NCI-H526 treated with DMSO at 0.1 percent for 48 hours (cell line): ENCODE data around the gene STAP2.

Experiments used
- DNase-seq: peaks from one replicate; lab custom pipeline; 2025; lab: John Stamatoyannopoulos, UW

Gene STAP2

DNA sequence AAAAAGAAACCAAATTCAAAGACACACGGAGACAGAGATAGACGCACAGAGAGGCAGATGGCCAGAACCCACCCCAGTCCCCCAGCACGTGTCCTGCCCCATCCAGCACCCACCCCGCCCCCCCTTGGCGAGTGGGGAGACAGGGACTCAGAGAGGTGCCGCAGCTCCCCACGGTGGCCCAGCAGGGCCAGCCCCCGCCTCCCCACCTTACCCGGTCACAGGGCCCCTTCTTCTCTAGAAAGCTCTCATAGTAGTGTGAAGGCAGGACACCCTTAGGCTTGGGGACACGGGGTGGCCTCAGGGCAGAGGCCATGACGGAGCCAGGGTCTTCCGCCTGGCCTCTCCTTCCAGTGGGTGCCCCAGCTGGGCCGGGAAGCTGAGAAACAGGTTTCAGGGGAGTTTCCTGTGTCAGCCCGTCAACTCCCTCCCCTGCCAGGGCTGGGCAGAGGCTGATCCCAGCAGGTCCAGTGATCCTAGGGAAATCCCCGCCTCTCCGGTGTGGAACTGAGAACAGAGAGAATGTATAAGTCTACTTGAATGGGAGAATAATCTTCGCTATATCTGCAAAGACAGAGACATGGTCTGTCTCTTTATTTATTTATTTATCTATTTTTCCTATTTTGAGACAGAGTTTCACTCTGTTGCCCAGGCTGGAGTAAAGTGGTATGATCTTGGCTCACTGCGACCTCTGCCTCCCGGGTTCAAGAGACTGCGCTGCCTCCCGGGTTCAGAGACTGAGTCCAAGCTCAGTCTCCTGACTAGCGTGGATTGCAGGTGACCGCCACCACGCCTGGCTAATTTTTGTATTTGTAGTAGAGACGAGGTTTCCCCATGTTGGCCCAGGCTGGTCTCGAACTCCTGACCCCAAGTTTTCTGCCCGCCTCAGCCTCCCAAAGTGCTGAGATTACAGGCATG, at the start of gene STAP2:
TSS of gene STAP2 (minus strand) at position 387 of the 915 bp plus-strand sequence. CDS start at position 313, 74 bp downstream.
- no peak for DNase-seq

GRCh38 chr19:4386041-4386782, 47.6 kb upstream of the STAP2 start:
- DNase-seq = no peak

DNA sequence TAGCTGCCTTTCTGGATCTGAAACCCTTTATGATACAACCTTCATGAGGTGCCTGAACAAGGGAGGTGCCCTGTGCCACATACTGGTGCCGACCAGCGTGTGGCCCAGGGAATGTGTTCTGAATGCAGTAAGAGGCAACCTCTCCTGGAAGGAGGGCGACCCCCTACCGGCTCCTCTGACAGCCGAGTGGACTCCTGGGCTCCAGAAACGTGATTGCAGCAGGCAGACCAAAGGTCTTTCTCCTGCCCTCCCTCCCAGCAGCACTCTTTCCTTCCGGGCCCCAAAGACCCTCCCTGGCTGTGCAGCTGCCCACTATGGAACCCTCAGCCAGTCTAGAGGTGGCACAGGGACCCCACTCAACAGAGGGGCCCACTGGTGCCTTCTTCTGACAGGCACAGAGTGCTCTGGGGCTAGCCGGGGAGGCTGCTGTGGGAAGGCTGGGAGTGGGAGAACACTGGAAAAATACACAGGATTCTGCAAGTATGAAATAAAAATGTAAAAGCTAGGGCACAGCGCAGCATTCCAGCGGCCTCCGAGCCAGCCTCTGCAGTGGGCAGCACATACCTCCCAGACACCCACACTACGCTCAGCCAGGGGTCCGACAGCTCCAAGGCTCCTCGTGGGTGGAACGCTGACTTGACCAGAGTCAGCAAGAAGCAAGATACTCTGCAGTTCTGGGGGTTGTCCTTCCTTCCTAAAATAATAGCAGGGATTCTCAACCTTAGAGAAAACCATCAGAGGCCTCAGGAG, 46.8 kb upstream of the STAP2 start:
- DNase-seq = no peak

DNA sequence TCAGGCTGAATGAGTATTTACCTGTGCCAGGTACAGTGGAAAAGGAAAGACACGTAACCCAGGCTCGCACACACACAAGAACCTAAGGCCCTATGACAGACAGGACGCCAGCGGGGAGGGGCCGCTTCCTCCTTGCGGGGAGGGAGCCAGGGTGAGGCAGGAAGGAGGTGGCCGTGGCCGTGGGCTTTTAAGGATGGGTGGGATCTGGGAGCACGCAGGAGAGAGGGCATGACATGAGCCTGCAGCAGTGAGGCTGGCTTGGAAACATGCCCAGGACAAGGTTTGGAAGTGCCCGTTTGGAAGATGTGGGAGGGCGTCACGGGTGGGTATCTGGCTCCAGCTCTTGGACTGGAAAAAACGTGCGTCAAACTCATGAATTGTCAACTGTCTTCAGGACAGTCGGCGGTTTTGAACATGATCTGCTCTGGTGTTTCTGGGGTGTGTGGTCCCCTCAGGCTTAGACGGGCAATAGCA, 41.7 kb upstream of the STAP2 start:
- no peak for DNase-seq

DNA sequence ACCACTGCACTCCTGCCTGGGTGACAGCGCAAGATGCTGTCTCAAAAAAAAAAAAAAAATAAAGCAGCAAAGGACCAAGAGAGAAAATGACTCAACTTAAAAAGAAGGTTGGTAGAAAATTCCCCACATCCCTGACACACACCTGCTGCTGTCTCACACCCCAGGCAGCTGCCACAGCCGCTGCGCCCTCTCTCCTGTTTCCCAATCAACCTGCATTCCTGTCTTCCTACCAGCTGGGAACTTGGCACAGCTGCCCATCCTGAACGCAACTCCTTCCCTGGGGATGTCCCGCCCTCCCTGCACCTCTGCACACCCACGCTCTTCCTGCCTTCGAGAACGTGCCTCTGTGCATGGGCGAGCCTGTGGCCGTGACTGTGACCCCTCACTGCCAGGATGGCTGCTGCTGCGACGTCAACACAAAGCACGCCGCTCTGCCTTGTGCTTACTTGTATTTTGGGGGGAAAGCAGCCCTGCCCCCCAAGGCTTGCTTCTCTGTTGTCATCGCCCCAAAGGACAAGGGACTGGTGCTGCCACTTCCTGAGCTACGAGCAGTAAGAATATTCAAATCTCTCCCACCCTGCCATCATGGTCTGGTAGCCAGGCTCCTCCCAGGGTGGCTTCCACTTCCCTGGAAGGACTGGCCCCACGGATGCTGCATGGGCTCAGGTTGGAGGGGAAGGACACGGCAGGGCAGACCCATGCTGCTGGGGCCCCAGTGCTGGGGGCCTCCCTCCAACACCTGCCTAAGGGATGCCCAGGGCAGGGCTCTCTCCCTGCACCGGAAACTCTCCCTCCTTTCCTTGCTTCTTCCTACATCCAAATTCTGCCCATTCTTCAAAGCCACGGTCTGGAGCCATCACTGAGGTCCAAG, 41.0 kb upstream of the STAP2 start:
- DNase-seq = no peak

- no peak for DNase-seq
Measured at GRCh38 chr19:4378886-4379285, 40.3 kb upstream of the STAP2 start.

DNA sequence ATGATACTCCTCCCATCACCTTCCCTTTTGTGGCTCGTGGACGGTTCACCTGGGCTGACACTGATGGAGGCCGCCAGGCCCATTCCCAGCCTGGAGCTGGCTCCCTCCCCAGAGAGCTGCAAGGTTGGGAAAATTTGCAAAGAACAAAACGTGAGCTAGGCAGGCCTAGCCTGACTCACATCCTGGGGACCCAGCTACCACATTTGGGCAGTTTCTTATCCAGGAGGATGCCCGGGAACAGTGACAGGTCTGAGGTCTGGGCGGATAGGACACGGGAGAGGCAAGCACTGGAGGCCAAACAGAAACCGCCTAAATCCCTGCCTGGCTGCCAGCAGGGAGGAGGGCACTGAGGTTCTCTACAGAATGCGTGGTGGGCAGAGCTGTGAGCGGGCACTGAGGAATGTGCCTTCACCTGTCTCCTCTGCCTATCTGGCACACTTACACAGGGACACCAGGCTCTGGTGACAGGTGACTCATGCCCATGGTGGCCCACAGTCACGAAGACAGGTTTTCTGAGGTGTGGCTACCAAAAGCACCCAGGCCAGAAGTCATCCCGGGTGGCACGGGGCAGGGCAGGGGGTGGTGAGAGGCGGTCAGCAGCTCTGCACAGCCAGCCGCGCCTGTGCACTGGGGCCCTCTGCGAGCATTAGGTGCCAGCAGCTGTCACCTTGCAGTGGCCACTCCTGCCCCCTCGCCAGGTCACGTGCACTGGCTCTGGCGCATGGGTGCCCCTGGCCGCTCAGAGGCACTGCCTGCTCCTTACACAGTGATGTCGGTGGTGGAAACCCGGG, 38.6 kb upstream of the STAP2 start:
- no peak for DNase-seq

GRCh38 chr19:4376671-4376990, 38.0 kb upstream of the STAP2 start:
- DNase-seq = no peak

- DNase-seq = no peak
Measured at GRCh38 chr19:4376028-4376670, 37.5 kb upstream of the STAP2 start.

DNA sequence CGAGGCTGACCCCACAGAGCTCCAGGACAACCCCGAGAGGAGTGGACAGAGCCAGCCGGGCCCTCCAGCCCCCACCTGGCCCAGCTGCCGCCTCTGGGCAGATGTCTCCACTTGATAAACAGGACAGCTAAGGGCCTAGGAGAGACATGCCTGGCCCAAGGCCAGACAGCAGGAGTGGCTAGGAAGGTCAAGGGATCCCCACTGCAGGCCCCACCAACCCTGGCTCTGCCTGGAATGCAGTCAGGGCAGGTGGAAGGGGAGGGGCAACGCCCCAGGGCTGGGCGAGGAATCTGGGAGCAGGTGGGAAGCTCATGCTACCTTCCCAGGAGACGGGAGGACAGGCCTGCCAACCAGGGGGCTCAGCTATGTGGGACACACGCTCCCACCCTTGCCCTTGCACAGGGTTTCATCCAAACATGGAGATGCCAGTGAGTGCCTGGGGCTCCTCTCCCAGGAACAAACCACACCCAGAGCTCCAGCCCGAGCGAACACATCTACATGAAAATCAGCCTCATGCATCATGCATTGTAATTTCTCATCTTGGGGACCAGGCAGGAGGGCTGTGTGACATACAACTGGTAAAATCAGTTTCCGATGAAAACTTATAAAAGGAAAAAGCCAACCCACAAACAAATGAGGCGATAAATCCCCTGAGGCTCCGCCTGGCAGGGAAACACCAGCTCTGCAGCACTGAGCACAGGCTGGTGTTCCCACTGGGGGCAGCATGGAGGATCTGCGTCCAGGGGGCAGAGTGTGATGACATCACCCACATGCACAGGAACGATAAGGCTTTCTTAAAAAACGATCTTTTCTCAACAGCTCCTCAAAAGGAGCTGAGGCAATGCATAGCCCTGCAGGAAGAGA, 36.8 kb upstream of the STAP2 start:
- peak; percentile 83 for DNase-seq

- no peak for DNase-seq
Measured at GRCh38 chr19:4374498-4375163, 36.0 kb upstream of the STAP2 start.

GRCh38 chr19:4373601-4374497, 35.2 kb upstream of the STAP2 start:
- DNase-seq = no peak

GRCh38 chr19:4373013-4373367, 34.4 kb upstream of the STAP2 start:
- DNase-seq = no peak

DNA sequence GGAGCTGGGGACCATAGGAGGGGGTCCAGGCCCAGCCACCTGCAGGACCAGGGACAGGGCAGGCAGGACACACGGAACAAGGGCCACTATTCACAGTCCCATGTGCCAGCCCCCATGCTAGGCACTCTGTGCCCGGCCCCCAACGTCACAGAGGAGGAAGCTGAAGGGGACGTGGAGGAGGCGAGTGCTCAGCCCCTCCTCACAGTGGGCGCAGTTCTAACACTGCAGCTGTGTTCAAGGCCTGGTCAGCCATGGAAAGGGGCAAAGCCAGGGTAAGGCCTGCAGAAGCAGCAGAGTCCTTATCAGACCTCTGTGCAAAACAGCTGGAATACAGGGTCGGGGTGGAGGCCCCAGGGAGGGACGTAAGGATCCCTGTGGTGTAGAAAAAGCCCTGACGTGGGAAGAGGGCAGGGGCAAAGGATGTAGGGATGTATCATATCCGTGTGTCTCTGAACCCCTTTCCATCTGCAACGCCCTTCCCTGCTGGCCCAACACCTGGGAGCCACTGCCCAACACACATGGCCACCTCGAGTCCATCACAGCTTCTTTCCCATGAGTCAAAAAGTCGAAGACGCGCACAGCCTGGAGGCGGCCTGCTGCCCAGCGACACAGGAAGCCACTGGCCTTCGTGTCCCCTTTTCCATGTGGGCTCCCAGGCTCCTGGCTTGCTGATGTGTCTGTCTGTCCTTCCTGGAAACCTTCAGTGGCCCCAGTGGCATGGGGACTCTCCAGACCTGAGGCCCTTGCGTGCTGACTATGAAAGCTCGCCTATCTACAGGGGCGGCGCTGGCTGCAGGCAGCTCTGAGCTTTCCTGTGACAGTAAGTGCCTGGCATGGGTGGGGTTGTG, 33.8 kb upstream of the STAP2 start:
- no peak for DNase-seq

DNA sequence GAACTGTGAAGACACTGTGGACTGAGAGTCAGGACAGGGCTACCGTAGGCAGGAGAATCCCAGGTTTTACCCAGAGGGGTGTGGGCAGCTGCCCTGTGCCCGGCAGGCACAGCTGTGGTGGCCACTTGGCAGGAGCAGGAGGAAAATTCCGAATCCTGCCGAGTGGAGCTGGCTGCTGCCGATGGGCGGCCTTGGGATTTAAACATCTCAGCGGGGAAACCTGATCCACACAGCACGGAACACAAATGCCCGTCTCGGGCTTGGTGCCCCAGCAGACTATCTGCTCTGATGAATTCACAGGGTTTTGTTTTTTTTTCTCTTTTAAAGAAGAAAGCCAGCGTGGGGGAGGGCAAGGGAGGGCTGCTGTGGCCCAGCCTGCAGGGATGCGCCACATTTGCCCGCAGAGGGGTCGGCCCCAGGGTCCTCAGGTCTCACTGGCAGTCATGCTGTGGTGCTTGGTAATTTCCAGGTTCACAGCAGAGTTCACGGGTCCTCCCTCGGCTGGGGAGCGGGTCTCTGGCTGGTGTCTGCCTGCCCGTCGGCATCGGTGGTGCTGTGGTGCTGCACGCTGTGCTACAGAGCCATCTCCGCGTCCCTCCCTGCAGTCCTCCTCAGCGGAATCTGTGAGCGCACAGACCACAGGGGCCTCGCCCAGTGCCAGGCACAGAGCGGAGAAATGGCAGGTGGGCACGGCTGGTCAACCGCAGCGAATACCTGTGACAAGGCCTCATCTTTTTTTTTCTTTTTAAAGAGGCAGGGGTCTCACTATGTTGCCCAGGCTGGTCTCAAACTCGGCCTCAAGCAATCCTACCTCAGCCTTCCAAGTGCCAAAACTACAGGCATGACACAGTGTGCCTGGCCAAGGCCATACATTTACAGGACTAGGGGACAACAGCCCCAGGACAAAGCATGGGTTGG, 32.9 kb upstream of the STAP2 start:
- DNase-seq = no peak
